COLO829 (cell line): ENCODE measurements around the gene KLHDC4.
"Not testable (repeated sequence)": the region's sequence is repeated elsewhere in the genome, so short reads cannot be mapped to it uniquely, and the experiment has no call there.

Experiments
- DNase-seq: peaks from one replicate; pipeline ENCODE4 v3.0.0; 2012; ENCODE audit warnings: low spot score

KLHDC4 gene

DNA sequence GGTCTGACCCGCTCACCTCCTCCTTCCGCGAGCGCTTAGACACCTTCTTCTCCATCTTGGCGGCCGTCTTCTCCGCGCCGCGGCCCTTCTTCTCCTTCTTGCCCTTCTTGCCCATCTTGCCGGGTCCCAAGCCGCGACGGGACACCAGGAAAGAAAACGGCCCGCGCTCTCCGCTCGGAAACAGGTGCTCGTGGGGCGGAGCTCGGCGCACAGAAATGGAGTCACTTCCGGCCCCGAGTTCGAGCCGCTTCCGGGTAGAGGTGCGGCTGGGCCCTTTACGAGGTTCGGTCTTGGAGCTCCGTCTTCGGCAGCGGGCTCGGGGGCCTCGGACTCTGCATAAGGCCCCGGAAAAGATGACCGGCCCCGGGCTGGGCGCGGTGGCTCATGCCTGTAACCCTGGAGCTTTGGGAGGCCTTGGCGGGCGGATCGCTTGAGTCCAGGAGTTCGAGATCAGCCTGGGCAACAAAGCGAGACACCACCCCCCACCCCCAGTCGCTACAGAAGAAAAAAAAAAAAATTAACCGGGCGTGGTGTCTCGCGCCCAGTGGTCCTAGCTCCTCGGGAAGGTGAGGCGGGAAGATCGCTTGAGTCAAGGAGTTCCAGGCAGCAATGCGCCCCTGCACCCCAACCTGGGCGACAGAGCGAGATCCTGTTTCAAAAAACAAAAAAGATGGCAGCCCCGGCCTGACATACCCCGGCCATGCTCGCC is at the start of gene KLHDC4:
Gene KLHDC4, minus strand, starts transcription at position 211 of the 709 bp plus-strand sequence. Its CDS starts 96 bp downstream, at position 115.
- DNase-seq, result peak; percentile 59

DNA sequence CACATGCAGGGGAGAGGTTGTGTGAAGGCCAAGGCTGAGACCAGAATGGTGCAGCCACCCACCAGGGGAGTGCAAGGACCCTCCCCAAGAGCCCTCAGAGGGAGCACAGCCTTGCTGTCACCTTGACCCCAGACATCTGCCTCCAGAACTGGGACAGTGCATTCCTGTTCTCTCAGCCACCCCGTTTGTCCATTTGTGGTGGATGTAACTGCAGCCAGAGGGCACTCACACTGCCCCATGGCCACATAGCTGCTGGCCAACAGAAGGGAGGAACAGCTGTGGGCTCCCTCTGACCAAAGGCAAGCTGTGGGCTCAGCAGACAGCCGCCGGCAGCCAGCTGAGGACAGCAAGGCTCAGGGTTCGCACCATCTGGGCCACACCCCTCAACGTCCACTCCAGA is 49.8 kb upstream of the KLHDC4 start:
- no peak for DNase-seq

GRCh38 chr16:87812200-87812656 is 46.4 kb upstream of the KLHDC4 start:
- DNase-seq, result no peak

- DNase-seq, result not testable (repeated sequence)
These were observed 45.7 kb upstream of the KLHDC4 start for GRCh38 chr16:87811454-87811853.

- no peak for DNase-seq
These were observed 43.5 kb upstream of the KLHDC4 start for GRCh38 chr16:87809150-87809902.

DNA sequence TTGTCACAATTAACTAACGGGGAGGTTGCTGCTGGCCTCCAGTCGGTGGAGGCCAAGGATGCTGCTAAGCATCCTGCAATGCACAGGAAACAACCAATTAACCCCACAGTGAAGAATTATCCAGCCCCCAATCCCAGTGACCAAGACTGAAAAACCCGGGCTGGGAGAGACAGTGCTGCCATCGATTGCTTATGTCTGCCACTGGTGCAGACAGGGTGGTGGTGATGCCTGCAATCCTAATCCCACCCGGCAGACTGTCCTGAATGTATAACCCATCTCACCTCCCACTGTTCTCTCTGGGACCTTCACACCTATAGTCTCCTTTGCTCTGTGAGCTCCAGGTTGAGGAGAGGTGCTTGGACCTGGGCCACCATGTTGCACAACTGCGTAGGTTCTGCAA is 42.3 kb upstream of the KLHDC4 start:
- no peak for DNase-seq

DNA sequence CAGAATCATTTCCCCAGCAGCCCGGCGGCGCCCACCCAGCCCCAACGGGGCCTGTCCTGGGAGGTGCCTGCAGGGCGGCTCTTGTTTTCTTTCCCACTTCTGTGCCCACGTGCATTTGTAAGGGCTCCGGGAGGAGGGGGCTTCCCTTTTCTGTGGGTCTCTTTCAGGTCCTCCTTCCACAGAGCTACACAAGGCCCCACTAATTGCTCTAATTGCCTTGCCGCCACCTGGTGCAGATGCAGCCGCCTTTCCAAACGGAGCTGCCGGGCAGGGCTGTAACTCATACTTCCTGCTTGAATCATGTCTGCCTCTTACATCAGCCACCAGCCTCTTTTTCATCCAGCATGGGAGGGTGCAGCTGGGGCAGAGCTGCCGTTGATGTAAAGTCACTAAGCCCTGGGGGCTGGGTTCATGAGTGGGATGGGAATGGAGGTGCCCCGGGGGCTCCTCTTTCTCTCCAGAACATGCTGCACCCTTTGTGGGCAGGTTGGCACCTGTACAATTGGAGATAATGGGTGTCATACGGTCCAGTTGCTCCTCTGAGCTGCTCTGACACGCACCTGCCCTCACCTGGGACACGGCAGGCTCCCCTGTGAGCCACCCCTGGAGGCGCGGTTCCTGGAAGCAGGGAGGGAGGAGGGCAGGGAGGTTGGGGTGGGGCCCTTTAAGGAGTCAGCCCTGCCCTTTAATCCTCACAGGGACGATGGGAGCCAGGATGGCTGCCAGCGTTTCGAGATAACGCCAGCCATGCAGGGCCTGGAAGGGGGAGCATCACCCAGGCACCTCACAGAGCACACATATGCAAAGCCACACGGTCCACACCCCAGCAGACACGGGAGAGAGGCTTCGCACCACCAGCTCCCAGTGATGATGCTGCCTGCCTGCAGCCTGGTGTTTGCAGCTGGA is 41.1 kb upstream of the KLHDC4 start:
- DNase-seq, result no peak

GRCh38 chr16:87806261-87806640 is 40.5 kb upstream of the KLHDC4 start:
- no peak for DNase-seq

GRCh38 chr16:87803385-87803784 is 37.6 kb upstream of the KLHDC4 start:
- DNase-seq, result no peak

GRCh38 chr16:87802670-87803069 is 36.9 kb upstream of the KLHDC4 start:
- DNase-seq, result no peak

DNA sequence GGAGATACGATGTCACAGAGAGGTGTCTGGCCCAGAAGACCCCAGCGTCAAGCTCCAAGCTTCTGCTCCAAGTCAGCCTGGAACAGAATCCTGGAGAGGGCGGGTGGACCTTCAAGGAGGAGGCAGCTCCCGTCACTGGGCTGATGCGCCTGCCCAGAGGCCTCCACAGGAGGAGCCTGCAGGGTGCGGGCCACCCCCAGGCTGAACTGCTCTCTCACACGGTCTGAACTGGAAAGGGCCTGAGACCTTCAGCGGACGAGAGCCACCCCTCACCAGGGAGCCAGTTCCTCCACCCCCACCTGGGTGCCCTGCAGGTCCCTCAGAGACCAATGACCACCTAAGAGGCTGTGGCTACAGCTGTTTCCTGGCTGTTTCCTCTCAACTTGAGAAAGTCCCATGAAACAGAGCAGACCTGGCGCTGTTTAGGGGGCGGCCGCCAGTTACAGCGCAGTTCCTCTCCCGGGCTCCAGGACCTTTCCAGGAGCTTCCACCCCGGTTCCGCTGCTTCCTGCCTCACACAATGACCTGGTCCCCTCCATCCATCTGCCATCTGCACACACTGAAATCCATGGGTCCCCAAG is 36.0 kb upstream of the KLHDC4 start:
- DNase-seq, result no peak

DNA sequence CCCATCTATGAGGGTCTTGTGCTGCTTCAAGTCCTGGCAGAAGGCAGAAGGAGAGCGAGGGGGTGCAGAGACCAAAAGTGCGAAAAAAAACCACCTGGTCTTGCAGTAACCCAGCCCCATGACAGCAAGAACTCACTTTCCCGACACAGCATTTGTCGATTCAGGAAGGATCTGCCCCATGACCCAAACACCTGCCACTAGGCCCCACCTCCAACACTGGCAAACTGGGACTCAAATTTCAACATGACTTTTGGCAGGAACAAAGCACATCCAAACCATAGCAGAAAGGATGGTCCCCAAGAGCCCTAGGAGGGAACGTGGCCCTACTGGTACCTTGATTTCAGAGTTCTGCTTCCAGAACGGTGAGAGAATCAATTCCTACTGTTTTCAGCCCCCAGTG is 34.7 kb upstream of the KLHDC4 start:
- DNase-seq, result no peak

DNA sequence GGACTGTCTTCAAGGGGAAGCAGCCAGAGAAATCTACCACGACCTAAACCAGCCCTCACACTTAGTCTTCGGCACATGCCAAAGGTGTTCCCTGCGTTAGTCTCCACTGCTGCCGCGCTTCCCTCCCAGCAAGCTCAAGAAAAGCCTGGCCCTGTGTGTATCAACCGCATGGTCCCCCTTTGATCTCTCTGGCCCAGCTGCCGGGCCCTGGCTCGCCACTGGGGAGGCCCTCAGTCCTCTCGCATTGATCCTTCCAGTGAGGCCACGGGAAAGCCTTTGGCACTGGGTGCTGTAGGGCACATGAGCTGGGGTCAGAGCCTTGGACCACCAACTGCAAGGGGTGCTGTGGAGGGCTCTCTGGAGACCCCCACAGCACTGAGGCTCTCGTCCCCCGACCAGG is 29.6 kb upstream of the KLHDC4 start:
- DNase-seq, result no peak

DNA sequence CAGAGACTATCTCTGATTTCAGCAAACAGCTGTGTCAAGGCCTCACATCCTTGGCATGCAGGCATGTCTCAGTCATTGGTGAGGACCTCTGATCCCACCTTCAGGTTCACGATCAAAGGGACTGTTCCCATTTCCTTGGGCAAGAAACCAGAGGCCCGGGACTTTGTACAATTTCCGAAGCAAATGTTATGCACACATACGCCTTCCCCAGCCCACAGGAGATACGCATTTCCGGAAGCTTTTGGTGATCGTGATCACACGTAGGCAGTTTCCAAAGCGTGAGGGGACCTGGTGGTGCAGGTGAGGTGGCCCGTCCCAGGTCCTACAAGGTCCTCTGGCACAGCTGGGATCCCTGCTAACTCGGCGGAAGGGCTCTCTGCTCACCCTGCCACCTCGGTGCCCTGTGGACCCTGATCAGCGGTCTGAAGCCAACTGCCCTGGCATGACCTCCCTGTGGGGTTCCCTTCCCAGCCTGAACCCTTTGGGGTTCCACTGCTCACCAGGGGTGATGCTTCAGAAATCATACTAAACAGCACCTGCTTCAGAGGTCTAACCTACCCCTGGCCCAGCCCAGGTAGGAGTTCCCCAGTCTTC is 28.8 kb upstream of the KLHDC4 start:
- no peak for DNase-seq

GRCh38 chr16:87792205-87792565 is 26.4 kb upstream of the KLHDC4 start:
- no peak for DNase-seq

DNA sequence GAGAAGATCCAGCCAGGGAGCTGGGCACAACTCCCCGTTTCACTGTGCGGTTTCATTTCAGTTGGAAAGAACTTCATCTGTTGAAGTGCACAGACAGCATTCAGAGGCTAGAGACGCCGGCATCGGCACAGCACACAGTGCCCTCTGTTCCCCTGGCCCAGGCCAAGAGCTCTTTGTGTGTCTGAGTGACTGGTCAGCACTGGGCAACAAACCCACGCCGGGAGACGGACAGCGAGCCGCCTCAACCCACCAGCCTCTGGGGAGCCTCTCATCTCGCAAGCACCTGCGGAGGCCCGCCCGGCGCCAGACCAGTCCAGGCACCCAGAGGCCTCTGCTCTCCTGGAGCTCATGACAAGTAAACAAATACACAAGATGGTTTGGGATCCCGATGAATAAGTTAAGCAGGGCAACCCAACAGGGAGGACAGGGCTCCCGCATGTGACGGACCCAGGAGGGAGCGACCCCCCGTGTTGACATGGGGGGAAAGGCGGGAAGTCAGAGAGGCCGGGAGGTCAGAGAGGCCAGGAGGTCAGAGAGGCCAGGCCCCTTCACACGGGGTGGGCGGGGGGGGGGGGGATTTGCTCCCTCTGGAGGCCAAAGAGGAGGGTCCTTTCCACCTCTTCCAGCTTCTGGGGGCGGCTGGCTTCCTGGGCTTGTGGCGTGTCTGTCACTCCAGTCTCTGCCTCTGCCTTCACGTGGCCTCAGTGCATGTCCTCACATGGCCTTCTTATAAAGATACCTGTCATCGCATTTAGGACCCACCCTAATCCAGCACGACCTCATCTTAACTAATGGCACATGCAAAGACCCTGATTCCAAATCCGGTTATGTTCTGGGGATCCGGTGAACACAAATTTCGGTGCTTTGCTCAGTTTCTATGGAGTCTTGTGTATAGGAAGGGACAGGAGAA is 25.8 kb upstream of the KLHDC4 start:
- DNase-seq, result no peak

- DNase-seq, result no peak
These were observed 24.7 kb upstream of the KLHDC4 start for GRCh38 chr16:87790292-87791100.

DNA sequence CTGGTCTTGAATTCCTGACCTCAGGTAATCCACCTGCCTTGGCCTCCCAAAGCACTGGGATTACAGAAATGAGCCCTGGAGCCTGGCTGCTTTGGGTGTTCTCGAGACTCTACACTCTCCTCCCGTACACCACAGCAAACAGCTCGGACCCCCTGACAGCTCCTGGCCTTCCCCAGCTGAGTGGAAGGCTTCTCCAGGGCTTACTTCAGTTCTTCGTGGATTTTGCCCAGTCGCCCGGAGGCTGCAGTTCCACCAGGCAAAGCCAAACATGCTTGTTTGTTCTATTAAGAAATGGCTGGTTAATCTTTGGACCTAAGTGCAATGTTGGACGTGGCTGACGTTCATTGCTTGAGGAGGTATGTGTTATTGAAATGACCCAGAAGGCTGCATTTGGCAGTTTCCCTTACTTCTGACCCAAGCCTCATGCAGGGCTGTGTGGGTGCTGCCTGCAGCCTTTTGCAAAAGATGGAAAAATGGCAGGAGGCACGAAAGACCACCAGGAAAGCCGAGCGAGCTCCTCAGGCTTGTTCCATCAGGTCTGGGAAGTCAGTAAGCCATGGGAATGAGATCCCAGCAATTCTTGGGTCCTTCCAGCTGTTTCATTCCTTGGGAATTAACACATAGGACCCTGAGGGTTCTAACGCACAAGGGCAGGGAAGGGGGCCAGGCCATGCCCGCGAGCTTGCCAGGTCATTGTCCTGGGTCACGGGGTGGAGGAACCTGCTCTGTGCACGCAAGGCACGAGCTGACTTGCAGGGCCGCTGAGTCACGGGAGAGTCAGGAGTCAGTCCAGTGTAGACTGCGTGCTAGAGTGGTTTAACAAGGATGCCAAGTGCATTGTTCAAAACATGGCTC is 23.9 kb upstream of the KLHDC4 start:
- DNase-seq, result no peak
